GM12878 (cell line): ENCODE results near the gene CLVS2. TPM values are rescaled to one million over a fixed set of nuclear protein-coding genes. Genes with fewer than 3 reads are reported as not detected.

ENCODE experiments used
- ATAC-seq: fragments of 200-7000 bp; cut with Tn5 transposase; 3 replicates; pipeline ENCODE4 v1.9.1; 2020; ENCODE audit warnings: mild to moderate bottlenecking, moderate library complexity
- BruUV-seq: library from RNA; stranded (reverse); fragments of 400-500 nt; replicated peaks from 2 replicates; lab custom pipeline; 2021; lab: Mats Ljungman, UMichigan
- CTCF ChIA-PET: fragments of 300-600 bp; sonication (Branson Sonifier 250); formaldehyde crosslinking; extraction: SDS; loops from one replicate; lab custom pipeline; 2021; ENCODE audit warnings: inconsistent platforms; lab: Yijun Ruan, JAX
- POLR2A ChIA-PET: fragments of 350-600 bp; formaldehyde crosslinking; extraction: SDS; loops from one replicate; lab custom pipeline; 2021; ENCODE audit warnings: inconsistent platforms; lab: Charles Lee
- RAD21 ChIA-PET: fragments of 300-600 bp; sonication (Branson Sonifier 250); formaldehyde crosslinking; loops from one replicate; lab custom pipeline; 2023; ENCODE audit warnings: antibody characterized with exemption; ENCODE audit not compliant: unreplicated experiment; lab: Charles Lee
- SMC1A ChIA-PET: fragments of 300-600 bp; sonication (Branson Sonifier 250); formaldehyde crosslinking; loops from one replicate; lab custom pipeline; 2023; ENCODE audit not compliant: unreplicated experiment, uncharacterized antibody; lab: Charles Lee
- DNase-seq: peaks from one replicate; pipeline ENCODE4 v3.0.0-alpha.2; 2011; ENCODE audit warnings: low read depth, low spot score
- FAIRE-seq: peaks from 3 replicates; lab custom pipeline; 2011; peaks lifted over from hg19 to GRCh38; lab: Jason Lieb, UNC
- H2AFZ ChIP-seq: 2 replicates; pipeline ENCODE4 v1.6.0; 2011; ENCODE audit warnings: low read depth, low read length, control low read depth; ENCODE audit not compliant: control insufficient read depth
- H3K27ac ChIP-seq: 2 replicates; pipeline ENCODE4 v1.5.1; 2011; ENCODE audit warnings: control low read depth; ENCODE audit not compliant: control insufficient read depth, insufficient read depth
- H3K27me3 ChIP-seq, 2 experiments: replicated peaks in 1 of 2; 2 replicates each; pipeline versions ENCODE4 v1.6.0 to v1.6.1; 2011; ENCODE audit warnings: low read length in 1 of 2; ENCODE audit not compliant: control insufficient read depth in 2 of 2, insufficient read depth in 2 of 2
- H3K36me3 ChIP-seq, 2 experiments: 2 replicates each; pipeline ENCODE4 v1.5.1; 2011; ENCODE audit warnings: low read length in 1 of 2; ENCODE audit not compliant: control insufficient read depth in 2 of 2, insufficient read depth in 2 of 2
- H3K4me1 ChIP-seq: 2 replicates; pipeline ENCODE4 v1.6.1; 2011; ENCODE audit warnings: mild to moderate bottlenecking, low read length, moderate library complexity, mixed read lengths; ENCODE audit not compliant: control insufficient read depth, insufficient read depth
- H3K4me2 ChIP-seq: 2 replicates; pipeline ENCODE4 v1.6.0; 2011; ENCODE audit warnings: control low read depth; ENCODE audit not compliant: control insufficient read depth, insufficient read depth
- H3K4me3 ChIP-seq: fragments of 200-600 bp; sonication (generic); 2 replicates; pipeline ENCODE4 v1.5.1; 2016
- H3K79me2 ChIP-seq: 2 replicates; pipeline ENCODE4 v1.6.0; 2011; ENCODE audit warnings: low read length; ENCODE audit not compliant: control insufficient read depth, insufficient read depth
- H3K9ac ChIP-seq: 2 replicates; pipeline ENCODE4 v1.8.0; 2011; ENCODE audit warnings: low read length, control low read depth, mixed read lengths; ENCODE audit not compliant: control insufficient read depth, insufficient read depth
- H3K9me3 ChIP-seq: replicated peaks from 3 replicates; pipeline ENCODE4 v1.5.1; 2011; ENCODE audit warnings: mild to moderate bottlenecking, low read length; ENCODE audit not compliant: control insufficient read depth, insufficient read depth
- H4K20me1 ChIP-seq: 2 replicates; pipeline ENCODE4 v1.6.0; 2011; ENCODE audit not compliant: control insufficient read depth, insufficient read depth
- CEBPB ChIP-seq, 2 experiments: fragments of 150-350 bp in 1 of 2; IDR thresholded peaks; 2 replicates each; pipeline ENCODE4 v1.6.1; 2012 to 2014; ENCODE audit warnings: low read depth in 2 of 2, low read length in 2 of 2, borderline replicate concordance in 1 of 2, inconsistent platforms in 1 of 2
- CREB1 ChIP-seq: IDR thresholded peaks from 2 replicates; pipeline ENCODE4 v1.6.1; 2012; ENCODE audit warnings: low read depth, mild to moderate bottlenecking, inconsistent platforms
- DPF2 ChIP-seq: fragments of 450-650 bp; IDR thresholded peaks from 2 replicates; pipeline ENCODE4 v1.6.1; 2017; ENCODE audit warnings: mild to moderate bottlenecking
- LARP7 ChIP-seq: fragments of 450-650 bp; IDR thresholded peaks from 2 replicates; pipeline ENCODE4 v1.6.1; 2017; ENCODE audit warnings: mild to moderate bottlenecking
- PAX8 ChIP-seq: fragments of 450-650 bp; IDR thresholded peaks from 2 replicates; pipeline ENCODE4 v1.6.1; 2017; ENCODE audit warnings: mild to moderate bottlenecking, moderate library complexity
- POLR2AphosphoS5 ChIP-seq: IDR thresholded peaks from 2 replicates; pipeline ENCODE4 v1.6.1; 2011; ENCODE audit warnings: mild to moderate bottlenecking, low read length, inconsistent platforms
- STAT3 ChIP-seq: IDR thresholded peaks from 2 replicates; pipeline ENCODE4 v1.6.1; 2011; ENCODE audit warnings: low read depth, low read length, improper control_type of control experiment
- in situ Hi-C: fragments of 300-500 bp; cut with MboI; formaldehyde crosslinking; loops from 9 replicates; pipeline ENCODE4 v1.14.3; 2018; ENCODE audit warnings: mixed read lengths
- intact Hi-C: fragments of 100-400 bp; cut with micrococcal nuclease; formaldehyde crosslinking; loops from one replicate; pipeline ENCODE4 v1.14.2; 2022; ENCODE audit not compliant: unreplicated experiment
- polyA plus RNA-seq, 11 experiments: library from polyadenylated mRNA; depleted of rRNA in 4 of 11; unstranded in 6 of 11; stranded (reverse) in 5 of 11; fragments of >200 nt; fragmentation: Nextera tagmentation in 4 of 11; fragmentation: Illumina TruSeq in 1 of 11; extraction: Ambion mirVana in 4 of 11; extraction: Trizol in 1 of 11; gene quantifications; 1 replicate in 1 of 11; 2 replicates in 10 of 11; pipeline versions ENCODE4 v1.2.1 to v1.2.3, GENCODE V29; 2011 to 2016; ENCODE audit warnings: inconsistent platforms in 2 of 11, missing spikeins in 2 of 11, low read depth in 1 of 11
- total RNA-seq, 4 experiments: library from RNA; depleted of rRNA in 3 of 4; stranded (reverse); fragments of >200 nt in 3 of 4; fragmentation: Illumina TruSeq in 1 of 4; extraction: Trizol in 1 of 4; gene quantifications; 2 replicates each; pipeline versions ENCODE4 v1.2.1 to v1.2.3, GENCODE V29; 2013 to 2021
- TF ChIP-seq, protein P1 (sequence below): IDR thresholded peaks from 2 replicates; pipeline ENCODE4 v1.6.1; 2011; ENCODE audit warnings: low read depth, low read length, improper control_type of control experiment, borderline replicate concordance
- TF ChIP-seq, protein P2 (sequence below): fragments of 450-650 bp; formaldehyde crosslinking; IDR thresholded peaks from 2 replicates; pipeline ENCODE4 v1.4.0; 2022; ENCODE audit warnings: mild to moderate bottlenecking, moderate library complexity
- TF ChIP-seq, protein P3 (sequence below): IDR thresholded peaks from 2 replicates; pipeline ENCODE4 v1.6.1; 2011; ENCODE audit warnings: low read depth, mild to moderate bottlenecking, low read length, moderate library complexity, borderline replicate concordance; ENCODE audit errors: extremely low read depth
- TF ChIP-seq, protein P4 (sequence below): fragments of 150-350 bp; IDR thresholded peaks from 2 replicates; pipeline ENCODE4 v1.6.1; 2016; ENCODE audit warnings: low read depth, low read length
- TF ChIP-seq, protein P5 (sequence below): fragments of 450-650 bp; conservative IDR thresholded peaks from 2 replicates; pipeline ENCODE4 v1.6.1; 2017; ENCODE audit warnings: mild to moderate bottlenecking, moderate library complexity

Gene CLVS2
- total and polyA plus RNA-seq, 10 of the 15 experiments (the other 5 are each of a cell fraction or from before 2014, with no cell fraction given) = not detected

DNA sequence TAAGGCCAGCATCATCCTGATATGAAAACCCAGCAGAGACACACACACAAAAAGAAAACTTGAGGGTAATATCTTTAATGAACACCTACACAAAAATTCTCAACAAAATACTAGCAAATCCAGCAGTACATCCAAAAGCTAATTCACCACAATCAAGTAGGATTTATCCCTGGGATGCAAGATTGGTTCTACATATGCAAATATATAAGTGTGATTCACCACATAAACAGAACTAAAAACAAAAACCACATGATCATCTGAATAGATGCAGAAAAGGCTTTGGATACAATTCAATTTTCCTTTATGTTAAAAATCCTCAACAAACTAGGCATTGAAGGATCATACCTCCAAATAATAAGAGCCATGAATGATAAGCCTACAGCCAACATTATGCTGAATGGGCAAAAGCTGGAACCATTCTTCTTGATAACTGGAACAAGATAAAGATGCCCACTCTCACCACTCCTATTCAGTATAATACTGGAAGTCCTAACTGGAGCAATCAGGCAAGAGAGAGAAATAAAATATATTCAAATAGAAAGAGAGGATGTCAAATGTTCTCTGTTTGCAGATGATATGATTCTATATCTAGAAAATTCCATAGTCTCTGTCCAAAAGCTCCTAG lies 33.9 kb upstream of the CLVS2 start:
- CTCF ChIA-PET = interaction anchor here (0.8 to 2.6 kb wide), 3 partner anchors 11 to 92 kb away, joined by 3 to 9 read pairs (median 4); no protein-coding TSS in a partner anchor
- ATAC-seq = no peak
- H3K4me1 ChIP-seq = no peaks in the 10 kb centered on the region
- TF ChIP-seq CEBPB (IDR thresholded peaks at IDR 0.05; ENCODE audit: borderline replicate concordance in 1 of 2, low read depth in 2 of 2, low read length in 2 of 2) (no peak), LARP7 (no peak), STAT3 (no peak), POLR2AphosphoS5 (no peak), CREB1 (no peak), DPF2 (no peak), PAX8 (no peak)
- TF ChIP-seq, protein P1, sequence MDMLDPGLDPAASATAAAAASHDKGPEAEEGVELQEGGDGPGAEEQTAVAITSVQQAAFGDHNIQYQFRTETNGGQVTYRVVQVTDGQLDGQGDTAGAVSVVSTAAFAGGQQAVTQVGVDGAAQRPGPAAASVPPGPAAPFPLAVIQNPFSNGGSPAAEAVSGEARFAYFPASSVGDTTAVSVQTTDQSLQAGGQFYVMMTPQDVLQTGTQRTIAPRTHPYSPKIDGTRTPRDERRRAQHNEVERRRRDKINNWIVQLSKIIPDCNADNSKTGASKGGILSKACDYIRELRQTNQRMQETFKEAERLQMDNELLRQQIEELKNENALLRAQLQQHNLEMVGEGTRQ = no peak
- TF ChIP-seq, protein P2, sequence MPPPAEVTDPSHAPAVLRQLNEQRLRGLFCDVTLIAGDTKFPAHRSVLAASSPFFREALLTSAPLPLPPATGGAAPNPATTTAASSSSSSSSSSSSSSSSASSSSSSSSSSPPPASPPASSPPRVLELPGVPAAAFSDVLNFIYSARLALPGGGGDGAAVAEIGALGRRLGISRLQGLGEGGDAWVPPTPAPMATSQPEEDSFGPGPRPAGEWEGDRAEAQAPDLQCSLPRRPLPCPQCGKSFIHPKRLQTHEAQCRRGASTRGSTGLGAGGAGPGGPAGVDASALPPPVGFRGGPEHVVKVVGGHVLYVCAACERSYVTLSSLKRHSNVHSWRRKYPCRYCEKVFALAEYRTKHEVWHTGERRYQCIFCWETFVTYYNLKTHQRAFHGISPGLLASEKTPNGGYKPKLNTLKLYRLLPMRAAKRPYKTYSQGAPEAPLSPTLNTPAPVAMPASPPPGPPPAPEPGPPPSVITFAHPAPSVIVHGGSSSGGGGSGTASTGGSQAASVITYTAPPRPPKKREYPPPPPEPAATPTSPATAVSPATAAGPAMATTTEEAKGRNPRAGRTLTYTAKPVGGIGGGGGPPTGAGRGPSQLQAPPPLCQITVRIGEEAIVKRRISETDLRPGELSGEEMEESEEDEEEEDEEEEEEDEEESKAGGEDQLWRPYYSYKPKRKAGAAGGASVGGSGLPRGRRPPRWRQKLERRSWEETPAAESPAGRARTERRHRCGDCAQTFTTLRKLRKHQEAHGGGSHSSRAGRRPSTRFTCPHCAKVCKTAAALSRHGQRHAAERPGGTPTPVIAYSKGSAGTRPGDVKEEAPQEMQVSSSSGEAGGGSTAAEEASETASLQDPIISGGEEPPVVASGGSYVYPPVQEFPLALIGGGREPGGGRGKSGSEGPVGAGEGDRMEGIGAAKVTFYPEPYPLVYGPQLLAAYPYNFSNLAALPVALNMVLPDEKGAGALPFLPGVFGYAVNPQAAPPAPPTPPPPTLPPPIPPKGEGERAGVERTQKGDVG (CRISPR knock-in tag) = no peak
- TF ChIP-seq, protein P3, sequence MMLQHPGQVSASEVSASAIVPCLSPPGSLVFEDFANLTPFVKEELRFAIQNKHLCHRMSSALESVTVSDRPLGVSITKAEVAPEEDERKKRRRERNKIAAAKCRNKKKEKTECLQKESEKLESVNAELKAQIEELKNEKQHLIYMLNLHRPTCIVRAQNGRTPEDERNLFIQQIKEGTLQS = no peak
- TF ChIP-seq, protein P4, sequence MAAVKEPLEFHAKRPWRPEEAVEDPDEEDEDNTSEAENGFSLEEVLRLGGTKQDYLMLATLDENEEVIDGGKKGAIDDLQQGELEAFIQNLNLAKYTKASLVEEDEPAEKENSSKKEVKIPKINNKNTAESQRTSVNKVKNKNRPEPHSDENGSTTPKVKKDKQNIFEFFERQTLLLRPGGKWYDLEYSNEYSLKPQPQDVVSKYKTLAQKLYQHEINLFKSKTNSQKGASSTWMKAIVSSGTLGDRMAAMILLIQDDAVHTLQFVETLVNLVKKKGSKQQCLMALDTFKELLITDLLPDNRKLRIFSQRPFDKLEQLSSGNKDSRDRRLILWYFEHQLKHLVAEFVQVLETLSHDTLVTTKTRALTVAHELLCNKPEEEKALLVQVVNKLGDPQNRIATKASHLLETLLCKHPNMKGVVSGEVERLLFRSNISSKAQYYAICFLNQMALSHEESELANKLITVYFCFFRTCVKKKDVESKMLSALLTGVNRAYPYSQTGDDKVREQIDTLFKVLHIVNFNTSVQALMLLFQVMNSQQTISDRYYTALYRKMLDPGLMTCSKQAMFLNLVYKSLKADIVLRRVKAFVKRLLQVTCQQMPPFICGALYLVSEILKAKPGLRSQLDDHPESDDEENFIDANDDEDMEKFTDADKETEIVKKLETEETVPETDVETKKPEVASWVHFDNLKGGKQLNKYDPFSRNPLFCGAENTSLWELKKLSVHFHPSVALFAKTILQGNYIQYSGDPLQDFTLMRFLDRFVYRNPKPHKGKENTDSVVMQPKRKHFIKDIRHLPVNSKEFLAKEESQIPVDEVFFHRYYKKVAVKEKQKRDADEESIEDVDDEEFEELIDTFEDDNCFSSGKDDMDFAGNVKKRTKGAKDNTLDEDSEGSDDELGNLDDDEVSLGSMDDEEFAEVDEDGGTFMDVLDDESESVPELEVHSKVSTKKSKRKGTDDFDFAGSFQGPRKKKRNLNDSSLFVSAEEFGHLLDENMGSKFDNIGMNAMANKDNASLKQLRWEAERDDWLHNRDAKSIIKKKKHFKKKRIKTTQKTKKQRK = no peak
- TF ChIP-seq, protein P5, sequence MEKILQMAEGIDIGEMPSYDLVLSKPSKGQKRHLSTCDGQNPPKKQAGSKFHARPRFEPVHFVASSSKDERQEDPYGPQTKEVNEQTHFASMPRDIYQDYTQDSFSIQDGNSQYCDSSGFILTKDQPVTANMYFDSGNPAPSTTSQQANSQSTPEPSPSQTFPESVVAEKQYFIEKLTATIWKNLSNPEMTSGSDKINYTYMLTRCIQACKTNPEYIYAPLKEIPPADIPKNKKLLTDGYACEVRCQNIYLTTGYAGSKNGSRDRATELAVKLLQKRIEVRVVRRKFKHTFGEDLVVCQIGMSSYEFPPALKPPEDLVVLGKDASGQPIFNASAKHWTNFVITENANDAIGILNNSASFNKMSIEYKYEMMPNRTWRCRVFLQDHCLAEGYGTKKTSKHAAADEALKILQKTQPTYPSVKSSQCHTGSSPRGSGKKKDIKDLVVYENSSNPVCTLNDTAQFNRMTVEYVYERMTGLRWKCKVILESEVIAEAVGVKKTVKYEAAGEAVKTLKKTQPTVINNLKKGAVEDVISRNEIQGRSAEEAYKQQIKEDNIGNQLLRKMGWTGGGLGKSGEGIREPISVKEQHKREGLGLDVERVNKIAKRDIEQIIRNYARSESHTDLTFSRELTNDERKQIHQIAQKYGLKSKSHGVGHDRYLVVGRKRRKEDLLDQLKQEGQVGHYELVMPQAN = no peak

More for the DNA sequence above, 33.9 kb upstream of the CLVS2 start:
- Histone ChIP-seq H3K36me3 (no peaks in the 10 kb centered on the region), H3K79me2 (no peaks in the 10 kb centered on the region), H3K27me3 (no peaks in the 10 kb centered on the region), H3K9ac (no peak overlapping the region), H3K9me3 (no peaks in the 10 kb centered on the region), H3K4me3 (no peak overlapping the region), H4K20me1 (no peaks in the 10 kb centered on the region), H3K4me2 (no peak overlapping the region), H3K27ac (no peak overlapping the region), H2AFZ (no peak overlapping the region)
- no peak for DNase-seq
- no peak for FAIRE-seq
- BruUV-seq = no TSS peak
- ChIA-PET POLR2A (interaction anchor here (1.1 kb wide), 1 partner anchor 11 kb away, joined by 3 read pairs; no protein-coding TSS in a partner anchor), SMC1A (interaction anchor here (0.7 to 1.0 kb wide), 2 partner anchors 11 to 307 kb away, joined by 3 read pairs; no protein-coding TSS in a partner anchor), RAD21 (no interaction called here)
- intact Hi-C loops (no loop called here), in situ Hi-C loops (no loop called here)
